GM19467 (cell line): ENCODE results near the gene COL19A1.
"Not testable (repeated sequence)": the region's sequence is repeated elsewhere in the genome, so short reads cannot be mapped to it uniquely, and the experiment has no call there.

ENCODE experiments used
- ATAC-seq: cut with Tn5 transposase; IDR thresholded peaks from one replicate; pipeline ENCODE4 v1.9.1; 2021; ENCODE audit warnings: mild to moderate bottlenecking, moderate library complexity; ENCODE audit not compliant: unreplicated experiment

The COL19A1 gene

DNA sequence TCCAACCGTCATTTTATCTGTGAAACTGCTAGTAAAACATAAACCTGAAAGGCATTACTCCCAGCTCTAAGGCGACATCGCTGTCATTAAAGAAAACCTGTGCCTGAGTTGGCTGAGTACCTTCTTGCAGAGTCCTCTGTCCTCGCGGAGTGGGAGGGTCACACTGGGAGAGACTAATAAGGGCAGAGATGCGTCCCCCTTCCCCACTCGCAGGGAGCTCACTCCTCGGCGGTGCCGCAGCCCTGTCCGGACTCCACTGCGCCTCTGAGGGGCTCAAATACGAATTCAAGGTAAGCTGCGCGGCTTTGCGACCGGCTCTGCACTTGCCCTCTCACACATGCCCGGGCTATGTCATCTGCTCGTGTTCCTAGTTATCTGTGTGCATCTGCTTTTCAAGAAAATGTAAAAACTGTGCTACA, at the start of gene COL19A1:
TSS of gene COL19A1 (plus strand) at position 206 of the 419 bp plus-strand sequence. CDS start 13,012 bp downstream, outside the sequence.
- peak; percentile 43 for ATAC-seq

DNA sequence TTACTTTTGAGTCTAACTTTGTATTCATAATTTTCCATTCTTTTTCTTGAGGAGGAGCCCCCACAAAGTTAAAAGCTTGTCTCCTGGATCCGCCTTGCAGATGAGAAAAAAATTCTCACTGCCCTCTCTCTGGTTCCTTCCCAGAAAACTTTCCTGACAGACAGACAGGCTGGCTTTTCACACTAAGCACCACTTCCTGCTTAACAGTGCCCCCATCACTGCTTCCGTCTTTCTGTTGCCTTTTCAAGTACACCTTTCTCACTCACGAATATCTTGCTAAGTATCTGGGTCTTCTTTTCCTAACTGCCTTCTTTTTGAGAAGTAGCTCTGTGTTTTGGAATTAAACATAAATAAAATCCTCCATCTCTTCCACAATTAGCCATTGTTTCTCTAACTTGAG, 49.8 kb upstream of the COL19A1 start:
- no peak for ATAC-seq

DNA sequence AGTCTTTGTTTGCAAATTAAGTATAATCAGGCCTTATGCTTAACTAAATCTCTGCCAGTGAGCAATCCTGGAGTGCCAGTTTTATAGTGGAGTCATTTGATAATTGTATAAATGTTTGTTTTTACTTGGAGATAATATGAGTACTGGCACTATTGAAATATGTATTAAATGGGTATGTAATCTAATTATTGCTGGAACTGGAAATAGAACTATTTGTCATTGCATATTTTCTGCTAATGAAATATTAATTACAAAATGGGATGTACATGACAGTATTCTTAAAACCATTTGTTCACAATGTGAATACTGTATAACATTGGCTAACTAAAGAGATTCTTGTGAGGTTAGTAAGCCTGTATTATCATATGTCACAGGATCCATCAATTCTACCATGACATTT, 49.0 kb upstream of the COL19A1 start:
- ATAC-seq: no peak

DNA sequence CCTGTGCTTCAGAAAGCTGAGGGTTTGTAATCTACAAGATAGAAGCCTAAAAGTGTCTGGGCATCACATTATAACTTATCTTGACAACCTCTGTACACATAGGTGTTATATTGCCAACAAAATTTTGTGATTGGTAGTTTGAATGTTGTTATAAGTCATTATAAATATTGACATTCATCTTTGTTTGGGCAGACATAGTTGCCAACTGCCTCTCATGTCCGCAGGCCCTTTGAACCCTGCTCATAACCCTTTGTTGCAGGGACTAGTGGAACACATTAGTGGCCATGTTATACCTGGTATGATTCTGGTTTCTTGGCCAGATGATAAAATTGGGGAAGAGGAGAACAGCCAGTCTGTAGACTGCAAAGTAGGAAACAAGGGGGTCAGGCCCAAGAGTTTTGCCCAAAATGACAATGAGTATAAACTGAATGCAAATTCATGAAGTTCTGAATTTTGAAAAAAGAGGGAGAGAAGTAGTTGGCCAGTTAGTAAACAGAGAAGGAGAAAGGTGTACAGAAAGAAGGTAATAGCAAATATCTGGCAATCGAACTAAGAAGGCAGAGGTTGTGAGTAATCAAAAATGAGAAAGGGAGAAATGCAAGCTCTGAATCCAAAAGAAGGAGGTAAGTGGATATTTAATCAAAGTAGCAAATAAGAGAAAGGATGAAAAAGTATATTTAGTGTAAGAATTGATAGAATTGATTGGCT, 48.0 kb upstream of the COL19A1 start:
- ATAC-seq: no peak

DNA sequence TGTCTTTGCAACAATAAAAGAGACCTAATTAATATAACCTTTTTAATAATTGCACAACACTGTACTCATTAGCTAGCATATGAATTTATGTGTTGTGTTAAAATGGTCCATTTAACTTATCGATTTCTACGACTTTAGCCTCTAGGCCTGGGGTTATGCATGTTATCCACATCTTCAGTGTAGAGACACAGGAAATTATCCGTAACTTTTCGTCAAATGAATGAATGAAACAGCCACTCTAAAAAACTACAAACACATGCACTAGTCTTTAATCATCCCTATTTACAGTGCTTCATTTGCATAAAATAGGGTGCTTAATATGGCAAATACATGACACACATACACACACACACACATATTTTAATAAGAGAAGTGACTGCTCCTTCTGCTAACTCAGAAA, 47.2 kb upstream of the COL19A1 start:
- no peak for ATAC-seq

DNA sequence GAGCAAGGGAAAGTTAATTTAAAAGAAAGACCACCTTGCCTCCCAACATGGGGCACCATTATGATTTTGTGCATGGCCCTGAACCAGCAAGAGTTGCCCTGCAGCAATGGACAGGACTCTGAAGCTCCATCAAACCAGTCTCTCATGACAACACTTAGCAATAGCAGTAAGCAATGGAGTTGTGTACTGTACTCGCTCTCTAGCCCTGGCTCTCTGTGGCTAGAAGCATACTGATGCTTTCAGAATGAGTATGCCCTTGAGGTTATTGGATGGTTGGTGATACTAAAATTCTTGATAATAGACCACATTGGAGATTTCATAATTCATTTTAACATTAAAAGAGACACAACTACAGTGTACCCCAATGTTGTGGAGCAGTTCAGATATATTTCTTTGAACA, 46.3 kb upstream of the COL19A1 start:
- no peak for ATAC-seq

DNA sequence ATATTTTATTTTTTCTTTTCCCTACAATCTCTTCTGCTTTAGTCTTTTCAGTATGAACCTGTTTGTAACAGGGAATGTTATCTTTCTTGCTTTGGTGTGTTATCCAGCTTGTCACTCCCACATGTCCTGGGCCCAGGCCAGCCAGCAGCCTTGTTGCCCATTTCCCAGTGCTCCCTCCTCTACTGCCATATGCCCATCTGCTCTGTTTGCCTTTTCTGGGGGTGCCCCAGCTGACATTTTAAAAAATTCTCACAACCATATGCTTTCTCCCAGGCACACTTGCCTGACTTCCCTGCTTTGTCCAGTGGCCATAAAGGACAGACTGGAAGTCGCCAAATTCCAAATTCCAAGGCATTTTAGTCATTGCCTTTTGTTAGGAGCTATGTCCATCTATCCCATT, 45.9 kb upstream of the COL19A1 start:
- no peak for ATAC-seq

DNA sequence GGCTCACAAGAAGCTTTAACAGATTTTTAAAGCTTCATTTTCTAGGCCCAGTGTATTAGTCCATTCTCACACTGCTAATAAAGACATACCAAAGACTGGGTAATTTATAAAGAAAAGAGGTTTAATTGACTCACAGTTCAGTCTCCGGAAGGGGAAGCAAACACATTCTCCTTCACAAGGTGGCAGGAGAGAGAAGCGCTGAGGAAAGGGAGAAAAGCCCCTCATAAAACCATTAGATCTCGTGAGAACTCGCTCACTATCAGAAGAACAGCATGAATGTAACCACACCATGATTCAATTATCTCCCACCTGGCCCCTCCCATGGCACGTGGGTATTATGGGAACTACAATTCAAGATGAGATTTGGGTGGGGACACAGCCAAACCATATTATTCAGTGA, 42.0 kb upstream of the COL19A1 start:
- not testable (repeated sequence) for ATAC-seq

DNA sequence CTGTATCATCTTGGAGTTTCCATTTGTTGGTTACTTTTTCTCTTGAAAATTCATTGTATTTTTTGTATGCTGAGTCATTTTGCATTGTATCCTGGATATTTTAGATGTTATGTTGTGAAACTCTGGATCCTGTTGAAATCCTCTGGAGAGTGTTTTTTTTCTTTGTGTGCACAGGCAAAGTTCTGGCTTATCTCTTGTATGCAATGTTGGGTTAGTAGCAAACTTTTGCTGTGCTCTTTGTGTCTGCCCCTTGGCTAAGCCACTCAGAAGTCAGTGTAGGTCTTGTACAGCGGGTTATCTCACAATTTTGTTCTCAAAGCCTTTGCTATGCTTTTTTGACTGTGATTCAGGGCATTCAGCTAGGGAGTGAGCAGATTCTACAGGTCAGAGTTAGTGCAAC, 40.5 kb upstream of the COL19A1 start:
- no peak for ATAC-seq

DNA sequence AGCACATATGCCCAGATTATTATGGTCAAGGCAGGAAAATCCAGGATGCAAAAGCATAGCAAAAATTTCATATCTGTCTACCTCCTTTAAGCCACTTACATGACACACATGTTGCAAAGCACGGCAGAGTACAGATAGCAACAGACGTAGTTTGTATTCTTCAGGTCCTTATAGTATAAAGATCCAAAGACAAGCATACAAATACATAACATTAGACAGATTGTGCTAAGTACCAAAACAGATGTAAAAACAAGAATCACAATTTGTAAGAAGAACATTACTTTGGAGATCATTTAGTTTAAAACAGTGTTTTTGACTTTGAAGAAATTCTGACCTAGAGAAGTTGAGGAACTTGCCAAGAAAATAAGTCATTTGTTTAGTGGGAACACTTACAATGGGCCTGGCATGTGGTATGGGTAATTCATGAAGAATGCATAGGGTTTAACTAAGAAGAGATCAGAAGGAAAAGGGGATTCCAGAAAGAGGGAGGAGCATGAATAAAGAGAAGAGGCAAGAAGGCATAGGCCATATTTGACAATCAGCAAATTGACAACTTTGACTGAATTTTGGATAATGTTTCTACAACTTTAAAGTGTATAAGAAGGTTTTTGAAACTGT, 39.0 kb upstream of the COL19A1 start:
- ATAC-seq: no peak

DNA sequence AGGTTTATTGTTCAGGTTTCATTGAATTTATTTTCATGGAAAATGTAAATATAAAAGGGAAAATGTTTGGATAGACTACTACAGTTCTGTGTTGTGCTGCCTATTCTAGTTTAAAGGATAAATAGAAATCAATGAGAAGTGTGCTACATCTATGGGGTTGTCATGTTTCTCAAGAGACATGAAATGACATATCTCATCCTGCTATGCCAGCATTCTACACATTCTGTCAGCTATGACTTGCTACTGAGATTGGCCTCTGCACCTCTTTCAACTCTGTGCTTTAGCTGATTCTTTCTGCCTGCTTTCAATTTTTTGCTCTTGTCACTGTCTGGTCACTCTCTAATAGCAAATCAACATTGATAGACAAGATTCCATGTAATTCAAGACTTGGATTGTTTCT, 33.8 kb upstream of the COL19A1 start:
- ATAC-seq: no peak

DNA sequence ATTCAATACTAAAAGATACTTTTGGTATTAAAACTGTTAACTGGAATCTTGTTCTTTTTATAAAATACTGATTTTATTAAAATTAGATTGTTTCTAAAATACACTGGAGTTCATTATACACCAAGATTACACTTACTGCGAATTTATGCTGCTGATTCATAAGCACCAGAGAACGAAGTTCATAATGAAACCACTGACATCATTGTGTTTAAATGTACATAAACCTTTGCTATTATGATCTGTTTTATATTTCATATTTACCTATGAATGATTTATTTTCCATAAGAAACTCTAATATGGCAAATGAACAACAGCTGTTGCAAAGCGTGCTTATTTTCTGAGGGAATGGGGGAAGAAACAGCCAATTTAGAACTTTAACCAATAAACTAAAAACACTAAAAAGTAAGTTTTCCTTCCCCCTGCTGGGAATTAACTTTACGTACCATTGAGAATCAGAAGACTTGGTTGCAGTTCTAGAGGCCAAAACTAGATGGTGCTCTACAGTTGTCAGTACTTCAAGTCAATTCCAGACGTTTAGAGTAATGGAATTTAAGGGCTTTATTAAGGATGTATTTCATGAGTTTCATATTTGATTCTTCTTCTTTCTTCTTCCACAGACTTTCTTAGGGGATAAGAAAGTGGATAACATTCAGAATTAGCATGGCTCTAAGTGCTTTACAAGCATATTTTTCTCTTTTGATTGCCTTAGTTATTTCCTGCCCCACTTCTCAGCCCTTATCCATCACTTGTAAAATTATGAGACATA, 30.8 kb upstream of the COL19A1 start:
- peak; percentile 65 for ATAC-seq

DNA sequence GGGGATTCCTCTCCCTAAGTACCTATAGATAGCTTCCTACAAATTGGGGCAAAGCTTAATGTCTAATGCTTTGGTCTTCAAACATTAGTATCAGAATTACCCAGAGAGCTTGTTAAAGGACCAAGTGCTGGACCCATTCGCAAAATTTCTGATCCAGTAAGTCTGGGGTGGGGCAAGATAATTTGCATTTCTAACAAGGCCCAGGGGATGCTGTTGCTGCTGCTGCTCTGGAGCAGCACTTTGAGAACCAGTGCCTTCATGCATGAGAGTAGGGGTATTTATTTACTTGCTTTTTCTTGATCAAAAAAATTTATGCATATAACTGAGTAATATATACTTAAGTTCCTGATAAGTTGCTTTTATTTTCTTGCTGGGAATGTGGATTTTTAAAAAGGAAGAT, 24.5 kb upstream of the COL19A1 start:
- ATAC-seq: no peak

DNA sequence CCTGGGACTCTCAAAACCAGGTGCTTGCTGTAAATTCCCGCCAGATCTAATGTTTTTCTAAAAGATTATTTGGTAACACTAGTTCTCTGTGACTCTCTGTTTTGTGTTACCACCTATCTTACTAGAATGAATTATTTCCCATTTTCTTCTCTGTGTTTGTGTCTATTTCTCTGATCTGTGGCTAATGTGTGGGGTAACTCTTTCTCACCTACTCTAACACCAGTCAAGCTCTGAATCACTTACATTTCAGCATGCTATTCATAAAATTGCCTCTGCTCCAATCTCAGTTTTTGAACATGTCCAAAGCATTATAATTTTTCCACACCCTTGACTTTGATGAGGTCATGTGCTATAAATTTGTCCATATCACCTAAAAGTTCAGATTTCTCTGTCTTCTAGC, 23.2 kb upstream of the COL19A1 start:
- ATAC-seq: no peak

DNA sequence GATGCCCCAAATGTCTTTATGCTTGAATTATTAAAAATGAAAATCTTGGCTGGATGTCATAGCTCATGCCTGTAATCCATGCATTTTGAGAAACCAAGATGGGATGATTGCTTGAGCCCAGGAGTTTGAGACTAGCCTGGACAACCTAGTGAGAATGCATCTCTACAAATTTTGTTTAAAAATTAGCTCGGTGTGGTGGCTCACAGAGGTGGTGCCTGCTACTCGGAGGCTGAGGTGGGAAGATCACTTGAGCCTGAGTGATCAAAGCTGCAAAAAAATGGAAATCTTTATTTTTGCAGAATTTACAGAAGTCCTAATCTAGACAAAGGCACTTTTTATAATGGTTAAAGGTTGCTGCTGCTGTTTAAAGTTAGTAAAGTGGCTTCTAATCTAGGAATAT, 20.0 kb upstream of the COL19A1 start:
- ATAC-seq: no peak

DNA sequence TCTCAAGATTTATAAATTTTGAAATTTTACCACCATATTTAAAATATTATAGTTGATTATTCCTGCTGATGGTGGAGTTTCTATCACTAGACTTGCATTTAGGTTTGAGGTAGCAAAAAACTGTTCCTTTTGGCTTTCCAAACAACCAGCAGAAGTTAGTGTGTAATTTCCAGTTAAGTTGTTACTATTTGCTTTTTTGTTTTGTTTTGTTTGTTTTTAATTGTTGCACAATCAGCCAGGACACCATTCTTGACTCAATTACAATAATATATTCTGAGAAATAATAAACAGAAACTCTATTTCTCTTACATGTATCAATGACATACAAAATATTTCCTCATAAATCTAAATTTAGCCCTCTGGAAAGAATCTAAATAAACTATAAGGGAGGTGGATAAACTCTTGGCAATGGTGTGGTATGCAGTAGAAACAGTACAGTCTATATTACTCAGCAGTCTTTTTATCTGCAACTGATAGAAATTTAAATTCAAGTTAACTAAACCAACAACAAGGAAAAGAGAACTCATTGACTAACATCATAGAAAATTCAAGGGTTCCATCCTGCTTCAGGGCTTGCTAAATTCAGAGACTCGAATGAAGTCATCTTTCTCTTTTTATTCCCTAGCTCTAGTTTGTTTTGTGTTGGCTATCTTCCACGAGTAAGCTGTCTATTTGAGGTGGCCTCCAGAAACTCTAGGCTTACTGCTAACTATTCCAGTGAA, 19.4 kb upstream of the COL19A1 start:
- ATAC-seq: no peak

DNA sequence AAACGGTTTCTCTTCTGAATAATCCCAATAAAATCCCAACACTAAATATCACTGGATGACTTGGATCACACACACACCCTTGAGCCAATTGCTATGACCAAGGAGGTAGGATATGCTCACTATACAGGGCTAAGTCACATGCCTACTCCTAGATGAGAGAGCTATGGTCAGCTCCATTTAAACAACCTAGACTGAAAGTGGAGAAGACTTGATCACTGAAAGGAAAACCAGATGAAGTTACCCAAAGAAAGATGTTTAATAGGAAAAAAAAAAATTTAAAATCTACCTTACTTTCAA, 18.9 kb upstream of the COL19A1 start:
- no peak for ATAC-seq

DNA sequence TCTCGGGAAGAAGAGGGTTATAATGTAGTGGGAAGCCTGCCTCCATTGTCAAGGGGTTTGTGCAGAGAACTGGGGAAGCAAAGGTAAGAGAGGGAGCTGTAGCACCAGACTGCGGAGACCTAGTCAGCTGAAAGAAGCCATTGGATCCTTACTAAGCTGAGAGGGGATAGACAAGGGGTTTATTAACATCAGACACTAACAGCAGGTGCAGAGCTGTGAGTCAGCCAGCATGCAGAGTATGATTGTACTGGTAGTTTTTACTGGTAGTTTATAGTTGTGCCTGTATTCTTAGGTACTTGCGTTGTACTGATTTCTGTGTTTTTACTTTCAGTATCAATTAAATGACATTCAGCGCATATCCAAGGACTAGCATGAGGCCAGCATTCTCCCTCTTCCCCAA, 17.8 kb upstream of the COL19A1 start:
- ATAC-seq: no peak

DNA sequence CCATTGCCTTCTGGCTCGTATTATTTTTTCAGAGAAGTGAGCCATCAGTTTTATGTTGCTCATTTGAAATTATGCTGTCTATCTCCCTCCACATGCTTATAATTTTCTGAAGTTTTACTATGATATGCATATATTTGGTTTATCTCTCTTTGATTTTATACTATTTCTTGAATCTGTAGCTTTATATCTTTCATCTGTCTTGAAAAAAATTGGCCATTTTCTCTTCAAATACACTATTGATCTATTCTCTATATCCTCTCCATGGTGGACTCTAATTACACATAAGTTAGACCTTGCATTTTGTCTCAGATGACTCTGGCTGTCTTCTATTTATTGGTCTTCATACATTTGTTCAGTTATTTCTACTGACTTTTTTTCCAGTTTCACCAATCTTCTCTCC, 13.7 kb upstream of the COL19A1 start:
- no peak for ATAC-seq

DNA sequence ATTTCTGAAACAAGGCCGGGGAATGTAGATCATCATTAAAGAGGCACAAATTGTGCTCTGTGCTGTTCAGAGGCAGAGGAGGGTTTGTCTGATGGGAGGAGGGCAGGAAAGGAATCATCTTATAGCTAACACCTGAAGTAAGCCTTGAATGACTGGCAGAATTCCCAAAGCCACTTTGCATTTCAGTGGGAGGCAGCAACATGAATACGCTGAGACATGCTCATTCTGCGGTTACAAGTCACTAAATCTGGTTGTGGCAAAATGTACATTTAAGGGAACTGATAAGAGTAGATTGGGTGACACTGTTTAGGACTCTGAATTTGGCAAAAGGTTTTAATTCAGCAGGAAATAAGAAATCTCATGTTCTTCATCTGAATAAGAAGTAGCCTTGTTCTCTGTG, 4.4 kb upstream of the COL19A1 start:
- no peak for ATAC-seq

DNA sequence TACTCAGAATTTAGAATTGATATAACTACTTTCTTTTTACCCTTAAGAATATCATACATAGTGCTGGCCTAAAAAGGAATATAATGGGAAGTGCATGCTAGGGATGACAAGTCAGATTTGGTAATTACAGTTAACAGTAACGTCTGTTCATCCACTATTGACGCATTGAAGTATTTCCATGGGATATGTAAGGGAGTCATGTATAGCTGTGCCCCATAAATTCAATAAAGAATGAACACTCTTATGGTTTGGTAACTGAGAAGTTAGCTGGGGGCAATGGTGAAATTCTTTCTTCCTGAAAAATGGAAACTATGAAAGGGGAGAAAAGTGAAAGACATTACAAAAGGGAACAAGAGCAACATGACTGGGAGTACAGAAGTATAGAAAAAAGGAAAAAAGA, 2.6 kb upstream of the COL19A1 start:
- no peak for ATAC-seq

DNA sequence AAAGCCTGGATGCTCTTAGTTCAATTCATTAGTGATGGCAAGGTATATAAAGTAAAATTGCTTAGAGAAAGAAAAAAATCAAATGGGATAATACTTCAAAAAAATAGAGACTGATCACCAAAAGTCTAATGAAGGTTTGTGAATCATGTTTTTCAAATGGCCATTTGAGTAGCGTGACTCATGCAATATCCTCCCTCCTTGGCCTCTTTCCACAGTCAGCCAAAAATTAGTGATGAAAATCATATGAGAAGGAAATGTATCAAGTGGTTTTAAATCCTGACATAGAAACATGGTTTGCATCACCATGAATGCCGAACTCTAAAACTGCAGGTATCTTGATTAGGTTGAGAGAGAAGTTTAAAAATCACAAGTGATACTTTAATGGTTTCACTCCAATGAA, 1.2 kb upstream of the COL19A1 start:
- no peak for ATAC-seq
